GM08714 (cell line): ENCODE measurements around the gene ZNF665.

Experiments
- H3K4me3 ChIP-seq: fragments of 200-500 bp; sonication (Bioruptor generic); 2 replicates; pipeline ENCODE4 v1.5.1; 2014; ENCODE audit warnings: mild to moderate bottlenecking, low read length, inconsistent platforms
- ZNF274 ChIP-seq: IDR thresholded peaks from 2 replicates; pipeline ENCODE4 v1.6.1; 2012; ENCODE audit warnings: mild to moderate bottlenecking, low read depth, low read length

The ZNF665 gene

DNA sequence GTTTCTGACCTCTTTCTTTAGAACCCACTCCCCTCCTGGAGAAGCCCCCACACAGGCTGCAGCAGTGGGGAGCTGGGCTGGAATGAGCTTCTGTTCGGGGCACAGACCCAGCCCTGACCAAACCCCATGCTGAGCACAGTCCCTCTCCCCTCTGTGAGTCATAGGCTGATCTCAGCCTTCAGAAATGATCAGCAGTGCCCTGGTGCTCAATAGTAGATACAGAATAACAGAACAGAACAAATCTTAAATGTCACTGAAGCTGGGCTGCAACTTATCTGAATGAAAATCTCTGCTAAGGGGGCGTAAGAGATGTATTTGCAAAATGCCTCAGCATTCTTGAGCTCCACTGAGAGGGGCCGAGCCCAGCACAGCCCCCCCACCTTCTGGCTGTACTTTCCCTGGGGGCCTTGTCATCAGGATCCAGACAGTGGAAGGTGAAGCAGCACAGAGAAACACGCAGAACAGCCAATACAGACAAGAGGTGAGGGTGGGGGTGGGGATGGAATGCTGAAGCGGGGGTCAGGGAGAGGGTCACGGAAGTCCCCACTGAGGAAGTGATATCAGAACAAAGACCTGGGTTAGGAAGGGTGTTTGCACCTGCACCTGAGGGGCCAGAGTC, 9.9 kb downstream of the ZNF665 start:
- H3K4me3 ChIP-seq: no peak overlapping the region
- no peak for TF ChIP-seq ZNF274

DNA sequence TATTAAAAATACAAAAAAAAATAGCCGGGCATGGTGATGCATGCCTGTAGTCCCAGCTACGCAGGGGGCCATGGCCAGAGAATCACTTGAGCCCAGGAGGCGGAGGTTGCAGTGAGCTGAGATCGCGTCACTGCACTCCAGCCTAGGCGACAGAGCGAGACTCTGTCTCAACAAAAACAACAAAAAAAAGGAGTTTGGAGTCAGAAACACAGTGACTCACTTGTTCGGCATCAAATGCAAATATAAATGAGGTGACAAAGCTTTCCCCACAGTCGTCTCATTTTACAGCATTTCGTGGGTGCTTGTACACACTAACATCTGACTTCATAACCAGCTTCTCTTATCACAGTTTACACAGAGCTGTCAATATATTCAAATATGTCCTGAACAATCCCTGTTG, 11.0 kb downstream of the ZNF665 start:
- H3K4me3 ChIP-seq: no peak overlapping the region
- no peak for TF ChIP-seq ZNF274

- H3K4me3 ChIP-seq: no peak overlapping the region
- no peak for TF ChIP-seq ZNF274
Observed at GRCh38 chr19:53177986-53178385, 15.2 kb downstream of the ZNF665 start.

GRCh38 chr19:53172889-53173288, 20.3 kb downstream of the ZNF665 start:
- TF ChIP-seq ZNF274: no peak
- no peak overlapping the region for H3K4me3 ChIP-seq

DNA sequence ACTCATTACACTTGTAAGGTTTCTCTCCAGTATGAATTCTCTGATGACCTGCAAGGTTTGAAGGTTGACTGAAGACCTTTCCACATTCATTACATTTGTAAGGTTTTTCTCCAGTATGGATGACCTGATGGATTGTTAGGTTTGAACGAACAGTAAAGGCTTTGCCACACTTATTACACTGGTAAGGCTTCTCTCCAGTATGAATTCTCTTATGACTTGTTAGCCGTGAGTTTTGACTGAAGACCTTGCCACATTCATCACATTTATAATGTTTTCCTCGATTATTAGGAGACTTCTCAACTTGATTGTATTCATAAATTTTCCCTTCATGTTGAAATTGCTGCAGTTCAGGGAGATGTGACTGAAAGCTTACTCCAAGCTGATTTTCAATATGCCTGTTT, 27.5 kb downstream of the ZNF665 start:
- no peak overlapping the region for H3K4me3 ChIP-seq
- peak; percentile 83 for TF ChIP-seq ZNF274

GRCh38 chr19:53161123-53161522, 32.0 kb downstream of the ZNF665 start:
- no peak for TF ChIP-seq ZNF274

GRCh38 chr19:53160350-53160749, 32.8 kb downstream of the ZNF665 start:
- H3K4me3 ChIP-seq: no peak overlapping the region
- TF ChIP-seq ZNF274: no peak

More at GRCh38 chr19:53161123-53161522, 32.0 kb downstream of the ZNF665 start:
- H3K4me3 ChIP-seq: no peak overlapping the region

GRCh38 chr19:53158119-53158656, 35.0 kb downstream of the ZNF665 start:
- TF ChIP-seq ZNF274: no peak
- H3K4me3 ChIP-seq: peak overlapping the region; percentile 77; the same call in 1 of the 2 replicates

- H3K4me3 ChIP-seq: peak overlapping the region; percentile 77; the same call in 1 of the 2 replicates
- no peak for TF ChIP-seq ZNF274
Observed at GRCh38 chr19:53157626-53158025, 35.5 kb downstream of the ZNF665 start.

- no peak for TF ChIP-seq ZNF274
- no peak overlapping the region for H3K4me3 ChIP-seq
Observed at GRCh38 chr19:53156850-53157249, 36.3 kb downstream of the ZNF665 start.

- no peak for TF ChIP-seq ZNF274
Observed at GRCh38 chr19:53147645-53148044, 45.5 kb downstream of the ZNF665 start.

DNA sequence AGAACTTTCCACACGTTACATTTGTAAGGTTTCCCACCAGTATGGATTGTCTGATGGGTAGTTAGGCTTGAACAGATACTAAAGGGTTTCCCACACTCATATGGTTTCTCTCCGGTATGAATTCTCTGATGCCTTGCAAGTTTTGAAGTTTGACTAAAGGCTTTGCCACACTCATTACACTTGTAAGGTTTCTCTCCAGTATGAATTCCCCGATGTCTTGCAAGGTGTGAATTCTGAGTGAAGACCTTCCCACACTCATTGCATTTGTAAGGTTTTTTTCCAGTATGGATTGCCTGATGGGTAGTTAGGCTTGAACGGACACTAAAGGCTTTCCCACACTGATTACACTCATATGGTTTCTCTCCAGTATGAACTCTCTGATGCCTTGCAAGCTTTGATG, 52.8 kb downstream of the ZNF665 start:
- H3K4me3 ChIP-seq: no peak overlapping the region

More at GRCh38 chr19:53147645-53148044, 45.5 kb downstream of the ZNF665 start:
- H3K4me3 ChIP-seq: no peak overlapping the region

GRCh38 chr19:53136432-53136831, 56.7 kb downstream of the ZNF665 start:
- no peak for TF ChIP-seq ZNF274

More for the DNA sequence above, 52.8 kb downstream of the ZNF665 start:
- TF ChIP-seq ZNF274: no peak

DNA sequence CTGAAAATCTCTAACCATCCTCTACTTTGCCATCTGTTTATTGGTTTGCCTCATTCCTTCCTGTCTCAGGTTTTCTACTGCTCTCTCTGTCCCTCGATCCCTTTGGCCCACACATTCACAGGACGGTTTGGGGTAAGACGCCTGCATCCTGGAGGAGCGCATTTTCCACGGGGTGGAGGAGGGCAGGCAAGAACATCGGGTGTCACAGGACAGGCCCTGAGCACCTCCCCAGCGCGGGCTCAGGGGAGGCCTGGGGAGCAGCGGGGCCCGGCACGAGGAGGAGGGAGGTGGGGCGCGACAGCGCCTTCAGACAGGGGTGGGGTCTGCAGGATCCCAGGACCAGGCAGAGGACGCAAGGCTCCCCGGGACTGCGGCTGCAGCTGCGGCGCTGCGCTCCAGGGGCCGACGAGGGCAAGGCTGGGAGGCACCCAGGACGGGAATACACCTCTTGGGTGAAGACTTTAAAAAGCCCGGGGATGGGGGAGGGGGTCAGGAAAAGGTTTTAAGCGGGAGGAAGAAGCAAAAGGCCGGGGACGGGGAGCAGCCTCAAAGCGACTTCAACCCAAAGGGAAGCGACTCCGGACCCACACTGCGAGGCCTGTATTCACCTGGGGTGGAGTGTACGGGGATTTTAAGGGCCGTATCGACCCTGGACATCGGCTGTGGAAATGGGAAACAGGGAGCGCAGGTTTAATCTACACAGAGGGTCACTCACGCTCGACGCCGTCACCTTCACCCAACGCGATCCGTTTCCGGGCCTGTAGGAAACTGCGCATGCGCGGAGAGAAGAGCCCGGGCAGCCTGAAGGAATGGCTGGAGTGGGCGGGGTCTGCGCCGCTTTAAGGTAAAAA, 60.8 kb downstream of the ZNF665 start, which contains the start of gene ZNF415:
TSS of gene ZNF415 (minus strand) at position 770 of the 851 bp plus-strand sequence. CDS start 10,234 bp downstream, outside the sequence.
- no peak for TF ChIP-seq ZNF274
- peak within 1 kb of the TSS; percentile 32; the same call in 1 of the 2 replicates for H3K4me3 ChIP-seq

More at GRCh38 chr19:53136432-53136831, 56.7 kb downstream of the ZNF665 start:
- no peak overlapping the region for H3K4me3 ChIP-seq
